Hepatocyte (in vitro differentiated cells): Measurements from ENCODE around the gene BLM. TPM values are rescaled to one million over a fixed set of nuclear protein-coding genes. Genes with fewer than 3 reads are reported as not detected.

Source experiments
- DNase-seq: peaks from one replicate; pipeline ENCODE4 v3.0.0-alpha.2; 2016; ENCODE audit warnings: low spot score
- H2AFZ ChIP-seq: fragments of 200-600 bp; sonication (generic); 2 replicates; pipeline ENCODE4 v1.6.0; 2016; ENCODE audit warnings: antibody characterized with exemption, mild to moderate bottlenecking
- H3K27ac ChIP-seq: fragments of 200-600 bp; sonication (generic); 2 replicates; pipeline ENCODE4 v1.5.1; 2016; ENCODE audit warnings: mild to moderate bottlenecking
- H3K27me3 ChIP-seq: fragments of 200-600 bp; sonication (generic); 2 replicates; pipeline ENCODE4 v1.6.1; 2016
- H3K36me3 ChIP-seq: fragments of 200-600 bp; sonication (generic); replicated peaks from 2 replicates; pipeline ENCODE4 v1.5.1; 2016; ENCODE audit warnings: low read depth; ENCODE audit not compliant: insufficient read depth
- H3K4me1 ChIP-seq: fragments of 200-600 bp; sonication (generic); 2 replicates; pipeline ENCODE4 v1.5.1; 2016; ENCODE audit warnings: mild to moderate bottlenecking, moderate library complexity; ENCODE audit not compliant: insufficient read depth
- H3K4me2 ChIP-seq: fragments of 200-600 bp; sonication (generic); 2 replicates; pipeline ENCODE4 v1.6.0; 2016
- H3K4me3 ChIP-seq: fragments of 200-600 bp; sonication (generic); 2 replicates; pipeline ENCODE4 v1.5.1; 2016; ENCODE audit warnings: mild to moderate bottlenecking
- H3K79me2 ChIP-seq: fragments of 200-600 bp; sonication (generic); 2 replicates; pipeline ENCODE4 v1.6.0; 2017; ENCODE audit warnings: mild to moderate bottlenecking
- H3K9me2 ChIP-seq: fragments of 200-600 bp; sonication (generic); replicated peaks from 2 replicates; pipeline ENCODE4 v1.6.0; 2017; ENCODE audit warnings: mild to moderate bottlenecking; ENCODE audit not compliant: insufficient read depth
- H3K9me3 ChIP-seq: fragments of 200-600 bp; sonication (generic); 2 replicates; pipeline ENCODE4 v1.5.1; 2016; ENCODE audit warnings: low read depth, mild to moderate bottlenecking
- H4K20me1 ChIP-seq: fragments of 200-600 bp; sonication (generic); 2 replicates; pipeline ENCODE4 v1.6.0; 2016; ENCODE audit warnings: mild to moderate bottlenecking; ENCODE audit not compliant: insufficient read depth, poor library complexity, severe bottlenecking
- CTCF ChIP-seq: fragments of 200-600 bp; sonication (generic); IDR thresholded peaks from 2 replicates; pipeline ENCODE4 v1.5.1; 2016; ENCODE audit warnings: antibody characterized with exemption, mild to moderate bottlenecking; ENCODE audit not compliant: poor library complexity
- EZH2 ChIP-seq: fragments of 200-600 bp; sonication (generic); IDR thresholded peaks from 2 replicates; pipeline ENCODE4 v1.6.1; 2016; ENCODE audit warnings: antibody characterized with exemption, mild to moderate bottlenecking, borderline replicate concordance
- EZH2phosphoT487 ChIP-seq: fragments of 200-600 bp; sonication (generic); IDR thresholded peaks from one replicate; pipeline ENCODE4 v1.6.1; 2018; ENCODE audit warnings: antibody characterized with exemption, mild to moderate bottlenecking, low read depth, moderate library complexity; ENCODE audit not compliant: unreplicated experiment, severe bottlenecking
- WGBS: methylation state at CpG from one replicate; pipeline ENCODE4 v1.1.6; 2016; ENCODE audit warnings: low lambda C conversion rate; ENCODE audit errors: missing lambda C conversion rate; 5-methylcytosine and 5-hydroxymethylcytosine counted together
- polyA plus RNA-seq: library from polyadenylated mRNA; unstranded; fragments of >200 nt; fragmentation: Nextera tagmentation; extraction: Ambion mirVana; gene quantifications from 2 replicates; pipeline ENCODE4 v1.2.1, GENCODE V29; 2016
- total RNA-seq: library from RNA; depleted of rRNA; stranded (reverse); fragments of >200 nt; gene quantifications from 2 replicates; pipeline ENCODE4 v1.2.3, GENCODE V29; 2014

The BLM gene
- total and polyA plus RNA-seq, 2 experiments from 2014 or later: 1.7 to 3.5 TPM

DNA sequence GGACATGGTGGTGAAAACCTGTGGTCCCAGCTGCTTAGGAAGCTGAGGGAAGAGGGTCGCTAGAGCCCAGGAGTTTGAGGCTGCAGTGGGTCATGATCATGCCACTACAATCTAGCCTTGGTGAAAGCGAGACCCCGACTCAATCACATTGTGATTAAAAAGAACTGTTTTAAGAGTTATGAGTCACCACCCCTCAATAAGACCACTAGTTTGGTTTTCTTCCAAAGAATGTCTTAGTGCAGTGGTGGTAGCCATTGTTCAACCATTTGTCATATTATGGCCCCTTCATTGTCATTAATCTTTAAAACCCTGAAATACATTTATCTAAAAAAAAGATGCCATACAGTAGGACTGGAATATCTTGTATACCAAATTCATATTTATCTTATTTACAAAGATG is 48.8 kb downstream of the BLM start:
- DNase-seq: no peak
- 99% methylated on average over 3 of the region's 3 CpGs for WGBS
- H3K27me3 ChIP-seq: no peaks in the 10 kb centered on the region

DNA sequence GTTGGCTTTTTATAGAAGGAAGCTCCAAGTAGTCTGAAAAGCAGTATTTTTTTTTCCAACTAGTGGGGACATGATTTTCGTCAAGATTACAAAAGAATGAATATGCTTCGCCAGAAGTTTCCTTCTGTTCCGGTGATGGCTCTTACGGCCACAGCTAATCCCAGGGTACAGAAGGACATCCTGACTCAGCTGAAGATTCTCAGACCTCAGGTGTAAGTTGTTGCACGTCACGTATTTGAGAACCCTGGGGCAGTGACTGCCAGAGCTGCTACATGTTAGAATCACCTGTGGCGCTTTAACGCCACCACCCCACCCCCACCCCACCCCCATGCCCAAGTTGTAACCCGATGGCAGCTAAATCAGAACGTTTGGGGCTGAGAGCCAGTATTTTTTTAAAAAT is 52.2 kb downstream of the BLM start:
- H3K27ac ChIP-seq: no peak overlapping the region
- no peaks in the 10 kb centered on the region for H4K20me1 ChIP-seq
- no peaks in the 10 kb centered on the region for H3K27me3 ChIP-seq
- TF ChIP-seq EZH2: no peak
- TF ChIP-seq CTCF: no peak
- no peak for TF ChIP-seq EZH2phosphoT487
- H3K9me3 ChIP-seq: no peaks in the 10 kb centered on the region
- no peaks in the 10 kb centered on the region for H3K9me2 ChIP-seq
- H2AFZ ChIP-seq: no peak overlapping the region
- no peaks in the 10 kb centered on the region for H3K4me1 ChIP-seq
- H3K79me2 ChIP-seq: no peaks in the 10 kb centered on the region
- no peaks in the 10 kb centered on the region for H3K36me3 ChIP-seq
- no peak overlapping the region for H3K4me2 ChIP-seq
- no peak overlapping the region for H3K4me3 ChIP-seq
- 85% methylated on average over 8 of the region's 10 CpGs for WGBS
- DNase-seq: no peak

More for the DNA sequence above, 48.8 kb downstream of the BLM start:
- Histone ChIP-seq H4K20me1 (no peaks in the 10 kb centered on the region), H3K4me3 (no peak overlapping the region), H2AFZ (no peak overlapping the region), H3K4me1 (no peaks in the 10 kb centered on the region), H3K36me3 (no peaks in the 10 kb centered on the region), H3K79me2 (no peaks in the 10 kb centered on the region), H3K27ac (no peak overlapping the region), H3K9me2 (no peaks in the 10 kb centered on the region), H3K9me3 (no peaks in the 10 kb centered on the region), H3K4me2 (no peak overlapping the region)
- TF ChIP-seq EZH2phosphoT487 (no peak), CTCF (no peak), EZH2 (no peak)

DNA sequence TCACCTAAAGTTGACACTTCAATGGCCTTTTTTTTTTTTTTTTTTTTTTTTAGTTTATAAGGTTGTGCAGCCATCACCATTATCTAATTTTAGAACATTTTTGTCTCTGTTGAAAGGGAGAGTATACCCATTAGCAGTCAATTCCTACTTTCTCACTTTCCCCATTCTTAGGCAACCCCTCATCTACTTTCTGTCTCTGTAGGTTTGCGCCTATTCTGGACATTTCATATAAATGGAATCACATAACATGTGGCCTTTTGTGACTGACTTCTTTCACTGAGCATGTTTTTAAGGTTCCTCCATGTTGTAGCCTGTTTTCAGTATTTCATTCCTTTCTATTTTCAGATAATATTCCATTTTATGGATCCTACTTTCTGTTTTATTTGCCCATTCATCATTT is 56.3 kb downstream of the BLM start:
- no peak for DNase-seq
- H3K4me3 ChIP-seq: no peak overlapping the region
- H3K36me3 ChIP-seq: no peaks in the 10 kb centered on the region
- H3K27me3 ChIP-seq: no peaks in the 10 kb centered on the region
- H4K20me1 ChIP-seq: no peaks in the 10 kb centered on the region
- no peak overlapping the region for H3K27ac ChIP-seq
- no peak for TF ChIP-seq EZH2
- no peak for TF ChIP-seq EZH2phosphoT487
- no peak for TF ChIP-seq CTCF
- WGBS: 100% methylated on average over 1 of the region's 1 CpG
- H3K79me2 ChIP-seq: no peaks in the 10 kb centered on the region
- H3K4me1 ChIP-seq: no peaks in the 10 kb centered on the region
- no peak overlapping the region for H3K4me2 ChIP-seq
- H2AFZ ChIP-seq: no peak overlapping the region
- no peaks in the 10 kb centered on the region for H3K9me3 ChIP-seq
- no peaks in the 10 kb centered on the region for H3K9me2 ChIP-seq
